GM19438 (cell line): ENCODE measurements around the gene ROM1.
"Not testable (repeated sequence)": the region's sequence is repeated elsewhere in the genome, so short reads cannot be mapped to it uniquely, and the experiment has no call there.

Experiments
- ATAC-seq: cut with Tn5 transposase; IDR thresholded peaks from one replicate; pipeline ENCODE4 v1.9.1; 2021; ENCODE audit warnings: low read depth; ENCODE audit not compliant: unreplicated experiment

ROM1 gene

GRCh38 chr11:62585356-62585755 is 27.7 kb upstream of the ROM1 start:
- ATAC-seq: not testable (repeated sequence)

DNA sequence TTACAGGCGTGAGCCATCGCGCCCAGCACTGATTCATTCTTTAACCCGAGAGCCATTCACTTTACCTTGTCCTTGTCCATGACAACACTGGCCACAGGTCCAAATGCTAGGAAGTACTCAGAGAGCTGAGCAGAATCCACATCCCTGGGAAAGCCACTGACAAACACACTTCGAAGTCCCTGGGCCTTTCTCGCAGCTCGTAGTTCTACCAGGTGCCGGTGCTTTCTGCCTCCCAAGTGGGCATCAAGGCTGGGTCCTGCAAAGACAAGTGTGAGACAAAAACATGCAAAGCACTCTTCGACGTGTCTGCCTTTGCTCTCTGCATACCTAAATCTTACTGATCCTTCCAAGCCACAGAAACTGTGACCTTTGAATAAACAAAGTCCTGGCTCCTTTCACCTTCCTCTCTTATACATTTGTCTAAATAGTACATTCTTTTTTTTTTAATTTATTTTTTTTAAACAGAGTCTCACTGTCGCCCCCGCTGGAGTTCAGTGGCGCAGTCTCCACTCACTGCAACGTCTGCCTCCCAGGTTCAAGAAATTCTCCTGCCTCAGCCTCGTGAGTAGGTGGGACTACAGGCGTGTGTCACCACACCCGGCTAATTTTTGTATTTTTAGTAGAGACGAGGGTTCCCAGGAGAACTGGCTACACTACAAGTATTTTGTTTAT is 24.0 kb upstream of the ROM1 start:
- no peak for ATAC-seq

DNA sequence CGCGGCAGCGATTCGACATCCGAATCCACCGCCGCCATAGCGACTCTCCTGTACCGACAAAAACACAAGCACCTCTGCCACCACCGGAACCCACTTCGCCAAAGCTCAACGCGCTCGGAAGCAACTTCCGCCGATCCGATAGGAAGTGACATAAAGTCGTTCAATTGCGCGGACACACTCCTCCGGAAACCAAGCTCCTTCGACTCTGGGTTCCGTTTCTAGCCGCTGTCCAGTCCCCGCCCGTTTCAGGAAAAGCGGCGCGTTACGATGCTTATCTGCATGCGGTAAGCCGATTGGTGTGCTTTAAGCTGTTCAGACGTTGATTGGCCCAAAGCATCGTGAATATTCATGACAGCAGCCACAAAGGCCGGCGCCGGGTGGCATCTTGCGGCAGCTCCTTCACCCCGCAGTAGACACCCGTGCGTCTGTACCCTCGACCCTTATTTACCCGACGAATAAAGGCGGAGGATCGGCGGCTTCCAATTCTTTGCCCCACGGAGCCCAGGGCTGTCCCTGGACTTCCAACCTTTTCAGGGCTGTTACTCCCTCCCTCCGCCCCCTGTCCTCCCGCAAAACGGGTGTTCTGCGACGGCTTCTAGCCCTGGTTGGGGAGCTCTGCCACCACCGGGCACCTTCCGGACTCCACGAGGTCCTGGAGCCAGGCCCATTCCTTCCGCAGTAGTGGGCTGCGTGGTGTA is 21.5 kb upstream of the ROM1 start, which contains the start of gene TUT1:
Gene TUT1 (minus strand): TSS at position 76 of the 698 bp plus-strand sequence. CDS start 38 bp downstream, at position 38.
- ATAC-seq: peak; percentile 89

GRCh38 chr11:62592146-62592815 is 20.8 kb upstream of the ROM1 start:
- no peak for ATAC-seq

- no peak for ATAC-seq
Measured at GRCh38 chr11:62592989-62593421, 20.1 kb upstream of the ROM1 start.

GRCh38 chr11:62593434-62594044 is 19.5 kb upstream of the ROM1 start:
- ATAC-seq: no peak

DNA sequence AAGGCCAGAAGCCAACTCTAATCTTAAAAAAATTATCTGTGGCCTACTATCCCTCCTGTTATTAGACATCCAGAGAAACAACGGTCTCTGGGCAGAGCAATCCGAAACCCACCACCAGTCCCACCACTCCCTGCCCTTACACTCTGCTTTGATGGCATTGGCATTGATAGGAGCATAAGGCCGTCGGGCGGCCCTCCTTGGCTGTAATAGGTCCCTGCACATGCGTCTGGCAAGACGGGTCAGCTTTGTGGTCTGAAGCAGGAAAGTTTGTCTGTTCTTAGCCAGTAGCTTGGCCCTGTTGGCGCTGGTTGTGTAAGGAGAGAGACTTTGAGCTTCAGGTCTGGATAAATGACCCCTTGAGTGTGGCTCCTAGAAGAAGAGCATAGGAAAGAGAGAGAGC is 17.9 kb upstream of the ROM1 start:
- ATAC-seq: no peak

GRCh38 chr11:62599069-62599696 is 13.9 kb upstream of the ROM1 start:
- ATAC-seq: peak; percentile 51

GRCh38 chr11:62599901-62600300 is 13.2 kb upstream of the ROM1 start:
- no peak for ATAC-seq

GRCh38 chr11:62600367-62601121 is 12.5 kb upstream of the ROM1 start:
- no peak for ATAC-seq

DNA sequence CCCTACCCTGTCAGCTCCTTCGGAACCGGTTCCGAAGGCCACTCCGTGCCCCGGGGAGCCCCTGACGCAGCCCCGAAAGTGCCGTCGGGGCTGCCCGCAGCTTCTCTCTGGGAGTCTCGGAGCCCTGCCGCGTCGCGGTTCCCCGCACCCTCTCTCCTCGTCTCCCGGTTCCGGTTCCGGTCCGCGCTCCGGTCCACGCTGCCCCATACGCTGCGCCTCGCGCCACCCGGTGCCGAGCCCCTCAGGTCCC is 12.0 kb upstream of the ROM1 start:
- no peak for ATAC-seq

- ATAC-seq: peak; percentile 72
Measured at GRCh38 chr11:62601372-62602140, 11.5 kb upstream of the ROM1 start, which contains the start of gene MTA2. TSS of gene MTA2 (minus strand) at chr11:62601865. CDS start at chr11:62601450, 415 bp downstream.

DNA sequence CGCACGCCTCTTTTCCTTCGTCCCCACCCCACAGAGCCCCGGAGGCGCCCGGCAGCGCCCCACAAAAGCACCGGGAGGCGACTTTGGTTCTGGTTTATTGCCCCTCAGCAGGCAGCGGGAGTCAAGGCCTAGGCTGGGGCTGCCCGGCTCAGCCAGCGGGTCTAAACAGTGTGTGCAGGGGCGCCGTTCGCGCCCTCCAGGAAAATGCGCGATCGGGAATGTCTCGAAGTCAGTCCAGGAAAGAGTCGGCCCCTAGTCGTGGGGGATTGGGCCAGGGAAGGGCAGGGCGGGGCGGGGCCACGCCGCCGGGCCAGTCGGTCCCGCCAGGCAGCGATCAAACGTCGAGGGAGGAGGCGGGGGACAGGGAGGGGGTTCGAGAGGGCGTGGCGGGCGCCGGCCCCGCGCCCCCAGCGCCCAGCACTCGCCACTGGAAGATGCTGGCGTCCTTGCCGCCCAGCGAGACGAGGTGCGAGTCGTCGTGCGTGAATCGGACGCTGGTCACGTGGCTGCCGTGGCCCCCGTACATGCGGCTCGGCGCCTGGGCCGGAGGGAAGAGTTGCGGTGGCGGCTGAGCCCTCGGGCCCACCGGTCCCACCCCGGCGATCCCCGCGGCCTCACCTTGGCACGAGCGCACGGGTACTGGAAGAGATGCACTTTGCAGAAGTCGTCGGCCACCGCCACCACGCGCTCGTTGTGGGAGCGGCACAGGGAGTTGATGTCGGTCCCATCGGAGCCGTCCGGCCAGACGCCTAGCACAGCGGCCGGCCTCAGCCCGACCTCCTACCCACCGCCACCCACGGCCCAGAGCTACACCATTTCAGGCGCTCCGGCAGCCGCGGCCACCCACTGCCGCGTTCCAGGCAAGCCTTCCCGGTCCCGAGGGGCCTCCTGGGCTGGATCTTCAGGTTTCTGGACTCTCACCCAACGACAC is 10.7 kb upstream of the ROM1 start:
- no peak for ATAC-seq

DNA sequence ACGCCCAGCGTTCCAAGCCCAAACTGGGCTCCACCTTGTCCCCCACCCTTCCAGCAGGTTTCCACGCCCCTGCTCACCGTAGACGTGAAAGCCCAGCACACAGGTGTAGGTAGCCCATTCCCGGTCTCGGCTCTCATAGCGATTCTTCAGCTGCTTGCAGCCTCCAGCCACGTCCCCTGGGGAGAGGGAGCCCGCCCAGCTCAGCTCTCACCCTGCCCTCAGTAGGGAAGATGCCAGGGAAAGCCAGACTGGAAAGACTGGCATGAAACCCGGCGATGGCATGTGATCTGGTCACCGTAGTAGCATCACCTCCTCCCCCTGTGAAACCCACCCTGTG is 10.0 kb upstream of the ROM1 start:
- ATAC-seq: no peak

- no peak for ATAC-seq
Measured at GRCh38 chr11:62603776-62604299, 9.2 kb upstream of the ROM1 start.

DNA sequence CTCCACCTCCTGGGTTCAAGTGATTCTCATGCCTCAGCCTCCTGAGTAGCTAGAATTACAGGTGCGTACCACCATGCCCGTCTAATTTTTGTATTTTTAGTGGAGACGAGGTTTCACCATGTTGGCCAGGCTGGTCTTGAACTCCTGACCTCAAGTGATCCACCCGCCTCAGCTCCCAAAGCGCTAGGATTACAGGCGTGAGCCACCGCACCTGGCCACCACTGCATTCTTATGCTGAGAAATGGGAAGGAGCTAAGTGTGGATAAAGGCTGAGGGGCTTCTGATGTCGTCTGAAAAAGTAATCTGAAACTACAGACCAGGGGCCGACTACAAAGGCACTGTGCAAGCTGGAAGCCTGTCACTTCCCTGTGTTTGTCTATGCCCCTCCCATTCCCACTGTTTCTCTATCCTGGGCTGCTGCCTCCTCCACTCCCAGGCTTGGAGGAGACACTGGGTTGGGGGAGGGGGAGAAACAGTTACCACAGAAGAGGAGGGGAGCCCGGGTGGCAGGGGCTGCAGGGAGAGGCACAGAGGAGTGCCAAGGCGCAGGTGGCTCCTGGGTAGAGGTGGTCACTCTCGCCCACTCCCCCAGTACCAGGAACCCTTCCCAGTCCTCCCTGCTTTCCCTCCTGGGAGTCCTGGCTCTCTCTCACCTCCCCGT is 8.5 kb upstream of the ROM1 start:
- ATAC-seq: no peak

- ATAC-seq: no peak
Measured at GRCh38 chr11:62605467-62605866, 7.6 kb upstream of the ROM1 start.

DNA sequence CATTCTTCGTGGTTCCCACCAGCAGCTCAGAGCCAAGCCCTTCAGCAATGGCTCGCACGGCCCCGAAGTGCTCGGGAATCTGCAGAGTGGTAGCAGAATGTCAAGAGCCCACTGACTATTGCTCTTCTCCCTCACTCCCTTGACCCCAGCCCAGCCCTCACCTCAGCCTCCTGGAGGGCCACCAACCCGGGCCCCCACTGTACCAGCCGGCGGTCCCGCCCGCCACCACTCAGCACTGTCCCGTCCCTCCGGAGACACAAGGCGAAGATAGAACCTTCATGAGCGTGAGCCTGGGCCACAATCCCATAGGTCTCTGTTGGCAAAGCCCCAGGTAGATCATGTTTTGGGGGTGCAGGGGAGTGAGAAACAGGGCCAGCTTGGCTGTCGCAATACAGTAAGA is 7.2 kb upstream of the ROM1 start:
- no peak for ATAC-seq
